PC-3 (cell line): Measurements from ENCODE around the gene MRPL49. TPM values are rescaled to one million over a fixed set of nuclear protein-coding genes. Genes with fewer than 3 reads are reported as not detected.
A peak's percentile ranks its signal among the peaks of the same experiment; 100 is the strongest.

Experiments
- ATAC-seq: fragments of 200-7000 bp; cut with Tn5 transposase; 2 replicates; pipeline ENCODE4 v1.9.1; 2020; ENCODE audit warnings: mild to moderate bottlenecking, moderate library complexity
- BruUV-seq: library from RNA; stranded (reverse); fragments of 400-500 nt; replicated peaks from 2 replicates; lab custom pipeline; 2021; lab: Mats Ljungman, UMichigan
- CTCF ChIA-PET: fragments of 300-600 bp; sonication (Branson Sonifier 250); formaldehyde crosslinking; loops from one replicate; lab custom pipeline; 2022; ENCODE audit warnings: antibody characterized with exemption; lab: Charles Lee
- POLR2A ChIA-PET: fragments of 300-600 bp; sonication (Branson Sonifier 250); formaldehyde crosslinking; loops from one replicate; lab custom pipeline; 2022; ENCODE audit warnings: antibody characterized with exemption; ENCODE audit not compliant: unreplicated experiment; lab: Charles Lee
- DNase-seq: peaks from one replicate; pipeline ENCODE4 v3.0.0-alpha.2; 2015
- H2AFZ ChIP-seq: fragments of 300-600 bp; sonication (generic); 2 replicates; pipeline ENCODE4 v1.6.0; 2016; ENCODE audit warnings: antibody characterized with exemption, low read length
- H3F3A ChIP-seq: fragments of 300-600 bp; sonication (generic); one replicate; pipeline ENCODE4 v1.6.0; 2017; ENCODE audit warnings: antibody characterized with exemption, low read length, control low read depth, mild to moderate bottlenecking; ENCODE audit not compliant: unreplicated experiment
- H3K27ac ChIP-seq: fragments of 300-600 bp; sonication (generic); 2 replicates; pipeline ENCODE4 v1.5.1; 2016; ENCODE audit warnings: mild to moderate bottlenecking, low read length
- H3K27me3 ChIP-seq: fragments of 300-600 bp; sonication (generic); 2 replicates; pipeline ENCODE4 v1.6.1; 2016; ENCODE audit warnings: low read length, mixed read lengths
- H3K36me3 ChIP-seq: fragments of 300-600 bp; sonication (generic); 2 replicates; pipeline ENCODE4 v1.6.1; 2016; ENCODE audit warnings: low read depth, mixed run types, low read length, mixed read lengths
- H3K4me1 ChIP-seq: fragments of 300-600 bp; sonication (generic); 2 replicates; pipeline ENCODE4 v1.5.1; 2016; ENCODE audit warnings: low read length; ENCODE audit not compliant: insufficient read depth
- H3K4me2 ChIP-seq: fragments of 300-600 bp; sonication (generic); 2 replicates; pipeline ENCODE4 v1.6.0; 2016; ENCODE audit warnings: low read length
- H3K4me3 ChIP-seq: fragments of 300-600 bp; sonication (generic); 2 replicates; pipeline ENCODE4 v1.5.1; 2016; ENCODE audit warnings: mild to moderate bottlenecking, low read length, mixed read lengths
- H3K79me2 ChIP-seq: fragments of 300-600 bp; sonication (generic); 2 replicates; pipeline ENCODE4 v1.6.1; 2017; ENCODE audit warnings: low read length, mixed read lengths
- H3K9ac ChIP-seq: fragments of 300-600 bp; sonication (generic); 2 replicates; pipeline ENCODE4 v1.6.0; 2016; ENCODE audit warnings: mild to moderate bottlenecking, low read length
- H3K9me2 ChIP-seq: fragments of 300-600 bp; sonication (generic); replicated peaks from 2 replicates; pipeline ENCODE4 v1.6.1; 2016; ENCODE audit warnings: mixed run types, low read length, mixed read lengths
- H3K9me3 ChIP-seq: fragments of 300-600 bp; sonication (generic); 2 replicates; pipeline ENCODE4 v1.6.1; 2016; ENCODE audit warnings: low read length, mixed read lengths
- H4K20me1 ChIP-seq: fragments of 300-600 bp; sonication (generic); 2 replicates; pipeline ENCODE4 v1.6.1; 2016; ENCODE audit warnings: low read length, mixed read lengths
- EZH2 ChIP-seq: fragments of 300-600 bp; sonication (generic); IDR thresholded peaks from one replicate; pipeline ENCODE4 v1.6.1; 2017; ENCODE audit warnings: antibody characterized with exemption, mild to moderate bottlenecking, low read length; ENCODE audit not compliant: unreplicated experiment
- EZH2phosphoT487 ChIP-seq: fragments of 300-600 bp; sonication (generic); IDR thresholded peaks from 2 replicates; pipeline ENCODE4 v1.6.1; 2018; ENCODE audit warnings: mild to moderate bottlenecking, antibody characterized with exemption, low read length, borderline replicate concordance
- intact Hi-C: fragments of 100-400 bp; cut with micrococcal nuclease; formaldehyde crosslinking; loops from 2 replicates; pipeline ENCODE4 v1.9.0; 2023
- total RNA-seq: library from RNA; depleted of rRNA; stranded (reverse); fragments of >200 nt; gene quantifications from 2 replicates; pipeline ENCODE4 v1.2.3, GENCODE V29; 2014
- TF ChIP-seq, protein P1 (sequence below): fragments of 300-600 bp; sonication (generic); conservative IDR thresholded peaks from 2 replicates; pipeline ENCODE4 v1.5.1; 2017; ENCODE audit warnings: antibody characterized with exemption, low read depth, mild to moderate bottlenecking, low read length

MRPL49 gene
- total RNA-seq, 1 experiment from 2014 or later = 163 TPM

DNA sequence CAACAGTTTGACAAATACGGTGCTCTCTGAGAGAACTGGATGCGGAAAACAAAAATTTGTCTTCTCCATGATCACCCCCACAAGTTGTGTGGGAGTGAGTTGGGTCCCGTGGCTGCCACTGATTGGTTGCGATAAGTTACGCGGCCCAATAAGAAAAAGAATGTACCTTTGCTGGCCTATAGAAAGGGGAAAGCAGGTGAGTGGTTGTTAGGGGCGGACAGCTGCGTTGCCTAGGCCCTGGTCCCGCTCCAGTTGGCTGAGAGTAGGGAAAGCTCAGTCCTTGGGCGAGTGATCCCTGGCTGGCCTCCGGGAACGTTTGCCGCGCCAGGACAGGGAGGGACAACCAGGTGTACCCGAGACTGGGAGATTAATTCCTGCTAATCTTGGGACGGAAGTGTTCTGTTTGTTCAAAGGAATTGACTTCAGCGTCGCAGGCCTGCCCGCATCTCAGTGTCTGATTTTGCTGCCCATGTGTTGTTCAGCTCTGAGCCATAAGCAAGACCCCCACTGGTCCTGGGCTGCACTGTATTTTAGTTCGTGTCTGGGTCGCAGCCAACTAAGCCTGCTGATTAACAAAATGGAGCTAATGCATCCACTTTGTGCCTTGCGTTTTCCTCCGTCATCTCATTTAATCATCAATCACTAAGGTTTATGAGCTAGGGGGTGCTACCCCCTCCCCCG, 13.0 kb downstream of the MRPL49 start:
- peak overlapping the region; percentile 90 for H3K4me3 ChIP-seq
- intact Hi-C loops = loop anchor here (1.0 kb wide), 2 partner anchors 13 to 47 kb away; partner anchors contain the start of genes FAU and MRPL49
- H3K9me2 ChIP-seq = no peaks in the 10 kb centered on the region
- H4K20me1 ChIP-seq = no peaks in the 10 kb centered on the region; the same call in 1 of the 2 replicates
- peak overlapping the region; percentile 87 for H2AFZ ChIP-seq
- TF ChIP-seq EZH2 (no peak), EZH2phosphoT487 (no peak)
- TF ChIP-seq, protein P1, sequence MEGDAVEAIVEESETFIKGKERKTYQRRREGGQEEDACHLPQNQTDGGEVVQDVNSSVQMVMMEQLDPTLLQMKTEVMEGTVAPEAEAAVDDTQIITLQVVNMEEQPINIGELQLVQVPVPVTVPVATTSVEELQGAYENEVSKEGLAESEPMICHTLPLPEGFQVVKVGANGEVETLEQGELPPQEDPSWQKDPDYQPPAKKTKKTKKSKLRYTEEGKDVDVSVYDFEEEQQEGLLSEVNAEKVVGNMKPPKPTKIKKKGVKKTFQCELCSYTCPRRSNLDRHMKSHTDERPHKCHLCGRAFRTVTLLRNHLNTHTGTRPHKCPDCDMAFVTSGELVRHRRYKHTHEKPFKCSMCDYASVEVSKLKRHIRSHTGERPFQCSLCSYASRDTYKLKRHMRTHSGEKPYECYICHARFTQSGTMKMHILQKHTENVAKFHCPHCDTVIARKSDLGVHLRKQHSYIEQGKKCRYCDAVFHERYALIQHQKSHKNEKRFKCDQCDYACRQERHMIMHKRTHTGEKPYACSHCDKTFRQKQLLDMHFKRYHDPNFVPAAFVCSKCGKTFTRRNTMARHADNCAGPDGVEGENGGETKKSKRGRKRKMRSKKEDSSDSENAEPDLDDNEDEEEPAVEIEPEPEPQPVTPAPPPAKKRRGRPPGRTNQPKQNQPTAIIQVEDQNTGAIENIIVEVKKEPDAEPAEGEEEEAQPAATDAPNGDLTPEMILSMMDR = no peak
- BruUV-seq = TSS peak; percentile 84
- peaks cover 22% of the 10 kb centered on the region; the same call in 1 of the 2 replicates for H3K36me3 ChIP-seq
- H3K4me1 ChIP-seq = peaks cover 16% of the 10 kb centered on the region
- no peaks in the 10 kb centered on the region for H3K9me3 ChIP-seq
- ATAC-seq (peak; percentile 91), DNase-seq (peak; percentile 99)
- peak overlapping the region; percentile 96 for H3K4me2 ChIP-seq
- ChIA-PET CTCF (interaction anchor here (0.6 to 1.1 kb wide), 3 partner anchors 46 to 793 kb away, joined by 3 to 4 read pairs (median 4); partner anchors contain the start of gene CAPN1), POLR2A (interaction anchor here (0.6 to 1.8 kb wide), 8 partner anchors 9 to 64 kb away, joined by 3 to 24 read pairs (median 4); partner anchors contain the start of genes CAPN1, FAU and MRPL49)
- peak overlapping the region; percentile 98 for H3K9ac ChIP-seq
- H3K27me3 ChIP-seq = 0 out of 2 replicates have a peak, but pooled peaks cover 2% of the 10 kb centered on the region
- H3F3A ChIP-seq = no peaks in the 10 kb centered on the region
- peaks cover 35% of the 10 kb centered on the region for H3K79me2 ChIP-seq
- peak overlapping the region; percentile 95 for H3K27ac ChIP-seq

GRCh38 chr11:65135633-65136145, 13.6 kb downstream of the MRPL49 start:
- H2AFZ ChIP-seq = peak overlapping the region; percentile 79
- intact Hi-C loops = loop anchor here (1.0 kb wide), 2 partner anchors 13 to 47 kb away; partner anchors contain the start of genes FAU and MRPL49
- ChIA-PET CTCF (interaction anchor here (0.6 to 1.1 kb wide), 2 partner anchors 46 to 793 kb away, joined by 4 read pairs; partner anchors contain the start of gene CAPN1), POLR2A (interaction anchor here (0.6 to 1.8 kb wide), 6 partner anchors 13 to 64 kb away, joined by 3 to 24 read pairs (median 4); partner anchors contain the start of genes CAPN1, FAU and MRPL49)
- H3K36me3 ChIP-seq = peaks cover 22% of the 10 kb centered on the region; the same call in 1 of the 2 replicates
- DNase-seq = no peak
- no peaks in the 10 kb centered on the region for H3F3A ChIP-seq
- peaks cover 35% of the 10 kb centered on the region for H3K79me2 ChIP-seq
- H3K9ac ChIP-seq = peak overlapping the region; percentile 98
- peak overlapping the region; percentile 95 for H3K27ac ChIP-seq
- no peak for ATAC-seq
- peak overlapping the region; percentile 90 for H3K4me3 ChIP-seq
- TF ChIP-seq EZH2phosphoT487 (no peak), EZH2 (no peak)
- TF ChIP-seq, protein P1 = no peak
- peak overlapping the region; percentile 96 for H3K4me2 ChIP-seq
- no peaks in the 10 kb centered on the region; the same call in 1 of the 2 replicates for H4K20me1 ChIP-seq
- H3K9me3 ChIP-seq = no peaks in the 10 kb centered on the region
- no peaks in the 10 kb centered on the region for H3K9me2 ChIP-seq
- BruUV-seq = no TSS peak
- peaks cover 16% of the 10 kb centered on the region for H3K4me1 ChIP-seq
- H3K27me3 ChIP-seq = 0 out of 2 replicates have a peak, but pooled peaks cover 3% of the 10 kb centered on the region
